MV-4-11 (cell line): ENCODE measurements around the gene TMEM175.

Experiments used
- DNase-seq: peaks from one replicate; lab custom pipeline; 2025; lab: John Stamatoyannopoulos, UW

Gene TMEM175

GRCh38 chr4:947491-947971 lies 15.3 kb downstream of the TMEM175 start:
- DNase-seq: no peak

GRCh38 chr4:948101-948935 lies 16.1 kb downstream of the TMEM175 start:
- DNase-seq: no peak

DNA sequence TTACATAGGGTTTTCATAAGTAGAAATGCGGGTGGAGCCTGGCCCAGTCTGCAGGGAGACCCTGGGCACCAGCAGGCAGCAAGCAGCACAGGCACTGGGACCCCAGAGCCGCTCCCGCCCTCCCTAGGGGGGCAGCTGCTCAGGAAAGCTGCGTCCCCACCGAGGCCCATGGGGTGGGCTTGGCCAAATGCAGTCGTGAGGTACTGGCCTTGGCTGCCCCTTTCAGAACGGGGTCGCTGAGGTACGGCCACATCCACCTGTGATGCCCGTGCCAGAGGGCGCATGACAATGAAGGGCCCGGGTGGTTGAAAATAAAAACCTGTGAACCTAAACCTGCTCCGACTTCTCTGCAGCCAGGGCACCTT lies 16.7 kb downstream of the TMEM175 start:
- DNase-seq: no peak

GRCh38 chr4:949656-950055 lies 17.4 kb downstream of the TMEM175 start:
- no peak for DNase-seq

DNA sequence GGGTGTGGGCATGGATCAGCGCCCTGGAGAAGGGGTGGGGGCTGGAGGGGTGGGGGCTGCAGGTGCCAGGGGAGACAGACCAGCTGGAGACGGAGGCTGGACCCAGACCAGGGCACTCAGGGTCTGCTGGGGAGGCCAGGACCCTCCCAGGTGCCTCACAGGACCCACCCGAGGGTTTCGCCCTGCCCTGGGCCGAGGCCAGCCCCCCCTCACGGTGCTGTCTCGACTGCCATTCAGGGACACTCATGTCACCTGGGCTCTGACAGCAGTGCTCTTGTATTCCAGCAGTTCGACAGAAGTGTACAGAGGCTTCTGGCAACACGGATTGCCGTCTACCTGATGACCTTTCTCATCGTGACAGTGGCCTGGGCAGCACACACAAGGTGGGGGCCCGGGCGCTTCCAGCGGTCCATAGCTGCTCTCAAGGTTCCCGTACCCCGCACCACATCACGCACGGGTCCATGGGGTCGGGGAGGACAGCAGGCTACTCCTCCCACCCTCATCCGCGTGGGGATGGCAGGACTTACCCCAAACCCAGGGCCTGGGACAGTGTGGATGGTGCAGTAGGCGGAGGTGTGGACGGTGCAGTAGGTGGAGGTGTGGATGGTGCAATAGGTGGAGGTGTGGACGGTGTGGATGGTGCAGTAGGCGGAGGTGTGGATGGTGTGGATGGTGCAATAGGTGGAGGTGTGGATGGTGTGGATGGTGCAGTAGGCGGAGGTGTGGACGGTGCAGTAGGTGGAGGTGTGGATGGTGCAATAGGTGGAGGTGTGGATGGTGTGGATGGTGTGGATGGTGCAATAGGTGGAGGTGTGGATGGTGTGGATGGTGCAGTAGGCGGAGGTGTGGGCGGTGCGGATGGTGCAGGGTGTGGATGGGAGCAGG lies 18.1 kb downstream of the TMEM175 start:
- DNase-seq: no peak

- DNase-seq: no peak
Measured at GRCh38 chr4:951186-951585, 18.9 kb downstream of the TMEM175 start.

- DNase-seq: no peak
Measured at GRCh38 chr4:951594-952468, 19.6 kb downstream of the TMEM175 start.

GRCh38 chr4:952881-953573 lies 20.8 kb downstream of the TMEM175 start:
- DNase-seq: no peak

- no peak for DNase-seq
Measured at GRCh38 chr4:953574-953915, 21.3 kb downstream of the TMEM175 start.

- no peak for DNase-seq
Measured at GRCh38 chr4:954211-955020, 22.2 kb downstream of the TMEM175 start.

GRCh38 chr4:955161-955921 lies 23.1 kb downstream of the TMEM175 start:
- DNase-seq: no peak

DNA sequence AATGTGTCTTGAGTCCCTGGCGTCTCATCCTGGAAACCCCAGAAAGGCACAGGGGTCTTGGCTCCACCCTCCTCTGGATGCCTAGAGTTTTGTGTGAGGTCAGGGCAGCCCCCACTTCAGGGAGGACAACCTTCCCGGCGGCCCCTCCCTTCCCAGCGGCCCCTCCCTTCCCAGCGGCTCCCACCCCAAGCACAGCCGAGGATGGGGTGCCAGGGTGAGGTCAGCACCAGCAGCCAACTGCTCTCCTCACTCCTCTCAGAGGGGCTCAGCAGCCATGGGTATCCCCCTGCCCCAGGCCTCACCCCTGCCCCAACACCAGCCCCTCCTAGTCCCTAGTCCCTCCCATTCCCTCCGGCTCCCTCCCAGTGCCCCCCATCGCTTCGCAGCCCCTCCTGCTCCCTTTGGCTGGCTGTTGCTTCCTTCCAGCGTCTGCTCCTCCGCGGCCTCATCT lies 23.7 kb downstream of the TMEM175 start:
- no peak for DNase-seq

DNA sequence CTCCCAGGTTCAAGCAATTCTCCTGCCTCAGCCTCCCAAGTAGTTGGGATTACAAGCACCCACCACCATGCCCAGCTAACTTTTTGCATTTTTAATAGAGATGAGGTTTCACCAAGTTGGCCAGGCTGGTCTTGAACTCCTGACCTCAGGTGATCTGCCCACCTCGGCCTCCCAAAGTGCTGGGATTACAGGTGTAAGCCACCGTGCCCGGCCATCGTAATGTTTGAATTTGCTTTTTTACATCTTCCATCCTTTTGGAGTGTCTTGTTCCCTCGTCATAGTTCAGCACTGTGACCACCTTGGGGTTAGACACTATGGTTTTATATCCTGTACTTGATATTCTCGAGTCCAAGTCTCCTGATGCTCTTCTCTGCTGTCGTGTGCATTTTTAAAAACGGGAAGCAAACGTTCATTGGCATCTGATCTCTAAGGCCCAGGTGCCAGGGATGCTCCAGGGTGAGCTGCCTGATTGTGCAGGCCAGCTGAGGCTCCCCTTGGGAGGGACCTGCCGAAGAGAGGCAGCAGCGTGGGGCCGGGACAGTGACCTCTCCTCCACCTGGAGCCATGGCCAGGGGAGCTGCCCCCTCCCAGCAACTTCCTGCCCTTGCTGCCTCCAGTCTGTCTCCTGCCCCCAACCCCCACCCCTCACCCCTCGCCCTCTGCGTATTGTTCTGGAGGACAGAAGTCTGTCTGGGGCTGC lies 24.4 kb downstream of the TMEM175 start:
- DNase-seq: no peak

DNA sequence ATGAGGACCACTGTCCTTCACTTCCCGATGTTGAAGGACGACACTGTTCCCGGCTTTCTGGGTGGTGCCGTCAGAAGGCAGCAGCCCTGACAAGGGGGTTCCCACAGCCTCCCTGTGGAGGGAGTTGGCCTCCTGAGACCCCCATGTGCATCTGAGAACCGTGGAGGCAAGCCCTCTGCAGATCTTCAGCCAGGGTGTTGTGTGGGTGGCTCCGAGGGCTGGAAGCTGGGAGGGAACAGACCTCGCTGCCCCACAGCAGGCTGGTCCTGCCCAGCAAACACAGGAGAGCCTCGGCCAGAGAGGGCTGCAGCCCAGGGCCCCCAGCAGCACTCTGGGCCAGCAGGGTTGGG lies 24.9 kb downstream of the TMEM175 start:
- DNase-seq: no peak

- DNase-seq: no peak
Measured at GRCh38 chr4:957581-958313, 25.5 kb downstream of the TMEM175 start.

- no peak for DNase-seq
Measured at GRCh38 chr4:958314-958665, 26.0 kb downstream of the TMEM175 start.

DNA sequence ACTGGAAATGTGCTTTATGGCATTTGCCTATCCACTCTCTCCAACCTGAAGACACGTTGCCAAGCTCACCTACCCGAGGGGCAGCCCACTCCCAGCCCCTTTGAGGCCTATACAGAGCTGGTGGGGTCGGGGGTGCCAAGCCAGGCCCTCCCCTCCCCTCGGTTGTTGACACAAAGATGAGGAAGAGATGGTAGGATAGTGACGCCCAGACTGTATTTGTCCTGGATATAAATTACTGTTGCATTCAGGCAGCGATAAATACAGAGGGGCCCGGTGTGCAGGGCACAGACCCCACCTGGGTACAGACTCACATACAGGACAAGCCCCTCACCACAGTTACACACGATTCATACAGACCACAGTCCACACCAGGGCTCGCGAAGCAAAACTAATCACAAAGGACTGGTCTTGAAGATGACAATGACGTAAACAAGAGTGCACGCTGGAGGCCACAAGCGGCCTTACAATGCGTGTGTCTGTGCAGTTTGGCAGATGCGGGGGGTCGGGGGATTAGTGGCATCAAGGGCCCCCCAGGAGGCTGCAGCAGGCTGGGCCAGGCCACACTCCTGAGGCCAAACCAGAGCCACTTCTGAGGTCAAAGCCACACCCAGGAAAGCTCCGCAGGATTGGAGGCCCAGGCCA lies 26.6 kb downstream of the TMEM175 start:
- no peak for DNase-seq
